HG02678 (cell line): ENCODE measurements around the gene GAK.
"Not testable (repeated sequence)": the region's sequence is repeated elsewhere in the genome, so short reads cannot be mapped to it uniquely, and the experiment has no call there.

Source experiments
- ATAC-seq: cut with Tn5 transposase; IDR thresholded peaks from one replicate; pipeline ENCODE4 v1.9.1; 2021; ENCODE audit warnings: mild to moderate bottlenecking, moderate library complexity; ENCODE audit not compliant: unreplicated experiment

GAK gene

GRCh38 chr4:953574-953915, 21.4 kb upstream of the GAK start:
- ATAC-seq: no peak

- no peak for ATAC-seq
These were observed 20.9 kb upstream of the GAK start for GRCh38 chr4:952881-953573.

GRCh38 chr4:951594-952468, 19.7 kb upstream of the GAK start:
- ATAC-seq: no peak

- ATAC-seq: no peak
These were observed 19.1 kb upstream of the GAK start for GRCh38 chr4:951186-951585.

GRCh38 chr4:950136-951020, 18.3 kb upstream of the GAK start:
- no peak for ATAC-seq

GRCh38 chr4:949656-950055, 17.5 kb upstream of the GAK start:
- no peak for ATAC-seq

- no peak for ATAC-seq
These were observed 16.8 kb upstream of the GAK start for GRCh38 chr4:948936-949300.

- no peak for ATAC-seq
These were observed 16.2 kb upstream of the GAK start for GRCh38 chr4:948101-948935.

- no peak for ATAC-seq
These were observed 15.4 kb upstream of the GAK start for GRCh38 chr4:947491-947971.

- no peak for ATAC-seq
These were observed 14.7 kb upstream of the GAK start for GRCh38 chr4:946517-947471.

GRCh38 chr4:946103-946450, 14.0 kb upstream of the GAK start:
- no peak for ATAC-seq

GRCh38 chr4:945274-946102, 13.4 kb upstream of the GAK start:
- ATAC-seq: no peak

GRCh38 chr4:939508-939907, 7.4 kb upstream of the GAK start:
- not testable (repeated sequence) for ATAC-seq

GRCh38 chr4:932713-933070, 576 bp upstream of the GAK start:
- ATAC-seq: peak; percentile 2

- peak; percentile 5 for ATAC-seq
These were observed 739 bp downstream of the GAK start for GRCh38 chr4:931194-931959.

GRCh38 chr4:930827-931193, 1.3 kb downstream of the GAK start:
- no peak for ATAC-seq

GRCh38 chr4:930028-930551, 2.0 kb downstream of the GAK start:
- no peak for ATAC-seq
